Right lobe of liver (tissue), 6 donors: Measurements from ENCODE around the gene HINT1. TPM values are rescaled to one million over a fixed set of nuclear protein-coding genes. Genes with fewer than 3 reads are reported as not detected.

ENCODE experiments used
- ATAC-seq, 4 donors: fragments of 200-7000 bp; cut with Tn5 transposase; one replicate each; pipeline ENCODE4 v1.9.1; 2020; ENCODE audit warnings: mild to moderate bottlenecking in 4 of 4, moderate library complexity in 4 of 4
- DNase-seq, 3 donors: peaks; one replicate each; pipeline ENCODE4 v3.0.0-alpha.2; 2020
- H3K27ac ChIP-seq, 3 donors: fragments of 200-600 bp; one replicate each; pipeline ENCODE4 v1.8.0; 2022
- H3K27me3 ChIP-seq, 2 donors: fragments of 200-600 bp; one replicate each; pipeline ENCODE4 v1.8.0; 2022
- H3K36me3 ChIP-seq, 4 donors: fragments of 200-600 bp; sonication (generic) in 1 of 4; one replicate each; pipeline versions ENCODE4 v1.5.1 to v1.8.0; 2017 to 2022; ENCODE audit warnings: control low read depth in 1 of 4
- H3K4me1 ChIP-seq, 4 donors: fragments of 200-600 bp; sonication (generic) in 1 of 4; one replicate each; pipeline versions ENCODE4 v1.5.1 to v1.8.0; 2017 to 2022; ENCODE audit warnings: control low read depth in 1 of 4
- H3K4me3 ChIP-seq, 3 donors: fragments of 200-600 bp; one replicate each; pipeline ENCODE4 v1.8.0; 2022
- H3K9me3 ChIP-seq, 4 donors: fragments of 200-600 bp; sonication (generic) in 1 of 4; one replicate each; pipeline versions ENCODE4 v1.5.1 to v1.8.0; 2017 to 2022; ENCODE audit warnings: control low read depth in 1 of 4
- POLR2A ChIP-seq: fragments of 450-650 bp; IDR thresholded peaks from one replicate; pipeline ENCODE4 v1.6.1; 2017; ENCODE audit warnings: antibody characterized with exemption, mild to moderate bottlenecking
- WGBS: methylation state at CpG from one replicate; pipeline ENCODE4 v1.1.6; 2018; ENCODE audit warnings: low coverage, low lambda C conversion rate; ENCODE audit not compliant: insufficient coverage; ENCODE audit errors: missing lambda C conversion rate; 5-methylcytosine and 5-hydroxymethylcytosine counted together
- intact Hi-C, 2 donors: fragments of 100-400 bp; cut with DNase I; formaldehyde crosslinking; loops; one replicate each; pipeline versions ENCODE4 v1.11.2 to v1.14.1; 2022
- total RNA-seq, 6 experiments: library from RNA; depleted of rRNA in 2 of 6; stranded (reverse); fragments of >200 nt in 2 of 6; fragmentation: NEBNext Ultra II Directional in 3 of 6; extraction: Animal tissue kit (Norgen Biotek cat#: 25700) in 3 of 6; gene quantifications; one replicate each; pipeline versions ENCODE4 v1.1.0 to v1.2.4, GENCODE V29; 2016 to 2023
- TF ChIP-seq, protein P1 (sequence below), 4 donors: fragments of 200-600 bp in 3 of 4; fragments of 450-650 bp in 1 of 4; IDR thresholded peaks; one replicate each; pipeline versions ENCODE4 v1.5.1 to v1.8.0; 2016 to 2022; ENCODE audit warnings: antibody characterized with exemption in 4 of 4, mild to moderate bottlenecking in 2 of 4
- donor health status: DM: no; HTN: yes; CAD: no.
- donor health status: DM: no; HTN: no; CAD: no.
- donor health status: DM: no; HTN: no; CAD: no.
- donor health status: DM: no; HTN: yes; CAD: no.
- donor health status: DM: no; HTN: yes; CAD: no.

Gene HINT1
- total RNA-seq, 6 experiments from 2014 or later, result 145 to 246 (median 196) TPM

DNA sequence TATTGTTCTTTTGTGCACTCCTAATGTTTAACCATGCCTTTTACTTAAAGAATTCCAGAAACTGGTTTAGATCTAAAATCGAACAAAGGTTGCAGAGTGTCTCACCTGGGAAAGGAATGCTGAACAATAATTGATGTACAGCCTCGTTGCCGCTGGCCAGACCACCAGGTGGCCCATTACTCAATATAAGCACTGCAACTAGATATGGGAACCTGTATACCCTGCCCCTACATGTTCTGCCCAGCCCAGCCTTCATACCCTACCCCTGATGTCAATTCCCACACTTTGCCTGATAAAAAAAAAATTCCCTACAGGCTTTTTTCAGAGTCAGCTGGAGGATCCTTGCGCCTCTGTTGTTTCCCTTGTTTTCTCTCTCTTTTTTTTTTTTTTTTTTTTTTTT is 13.8 kb downstream of the HINT1 start:
- ATAC-seq, result no peak
- Histone ChIP-seq H3K4me3 (no peak overlapping the region), H3K4me1 (no peaks in the 10 kb centered on the region), H3K27me3 (no peaks in the 10 kb centered on the region), H3K36me3 (no peaks in the 10 kb centered on the region), H3K27ac (no peak overlapping the region), H3K9me3 (no peaks in the 10 kb centered on the region)
- DNase-seq, result no peak
- TF ChIP-seq, protein P1, sequence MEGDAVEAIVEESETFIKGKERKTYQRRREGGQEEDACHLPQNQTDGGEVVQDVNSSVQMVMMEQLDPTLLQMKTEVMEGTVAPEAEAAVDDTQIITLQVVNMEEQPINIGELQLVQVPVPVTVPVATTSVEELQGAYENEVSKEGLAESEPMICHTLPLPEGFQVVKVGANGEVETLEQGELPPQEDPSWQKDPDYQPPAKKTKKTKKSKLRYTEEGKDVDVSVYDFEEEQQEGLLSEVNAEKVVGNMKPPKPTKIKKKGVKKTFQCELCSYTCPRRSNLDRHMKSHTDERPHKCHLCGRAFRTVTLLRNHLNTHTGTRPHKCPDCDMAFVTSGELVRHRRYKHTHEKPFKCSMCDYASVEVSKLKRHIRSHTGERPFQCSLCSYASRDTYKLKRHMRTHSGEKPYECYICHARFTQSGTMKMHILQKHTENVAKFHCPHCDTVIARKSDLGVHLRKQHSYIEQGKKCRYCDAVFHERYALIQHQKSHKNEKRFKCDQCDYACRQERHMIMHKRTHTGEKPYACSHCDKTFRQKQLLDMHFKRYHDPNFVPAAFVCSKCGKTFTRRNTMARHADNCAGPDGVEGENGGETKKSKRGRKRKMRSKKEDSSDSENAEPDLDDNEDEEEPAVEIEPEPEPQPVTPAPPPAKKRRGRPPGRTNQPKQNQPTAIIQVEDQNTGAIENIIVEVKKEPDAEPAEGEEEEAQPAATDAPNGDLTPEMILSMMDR (IDR thresholded peaks at IDR 0.05), result no peak
- no peak for TF ChIP-seq POLR2A
- WGBS, result 70% methylated on average over 3 of the region's 4 CpGs
- intact Hi-C loops, result no loop called here

DNA sequence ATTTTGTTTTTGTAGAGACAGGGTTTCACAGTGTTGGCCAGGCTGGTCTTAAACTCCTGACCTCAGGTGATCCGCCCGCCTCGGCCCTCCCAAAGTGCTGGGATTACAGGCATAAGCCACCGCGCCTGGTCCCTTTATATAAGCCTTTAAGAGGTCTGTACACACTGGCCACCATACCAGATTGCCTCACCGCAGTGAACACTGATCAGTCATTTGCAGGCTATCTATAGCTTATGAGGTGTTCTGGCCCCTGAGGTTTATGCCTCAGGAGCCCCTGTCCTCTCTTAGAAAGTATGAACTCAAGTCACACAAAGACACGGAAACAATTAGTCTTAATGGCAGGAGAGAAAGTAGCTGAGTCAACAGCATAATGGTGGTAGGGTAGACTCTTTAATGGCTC is 14.6 kb downstream of the HINT1 start:
- WGBS, result 90% methylated on average over 6 of the region's 7 CpGs
- no peak for ATAC-seq
- intact Hi-C loops, result no loop called here

DNA sequence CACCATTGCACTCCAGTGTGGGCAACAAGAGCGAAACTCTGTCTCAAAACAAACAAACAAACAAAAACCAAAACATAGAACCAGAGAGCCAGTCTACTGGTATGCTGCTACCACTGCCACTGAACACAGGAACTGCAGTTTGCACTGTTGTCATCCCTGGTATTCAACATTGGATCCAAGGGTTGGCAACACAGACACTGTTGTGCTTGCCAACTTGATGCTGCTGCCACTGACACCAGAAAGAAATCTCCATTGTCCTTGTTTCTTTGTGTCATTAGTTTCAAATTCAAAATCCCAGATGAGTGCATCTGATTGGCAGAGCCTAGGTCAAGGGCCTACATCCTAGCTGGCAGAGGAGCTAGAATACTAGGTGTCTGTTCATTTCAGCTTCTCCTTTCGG is 16.2 kb downstream of the HINT1 start:
- no peaks in the 10 kb centered on the region for H3K27me3 ChIP-seq
- no peaks in the 10 kb centered on the region for H3K9me3 ChIP-seq
- no peak overlapping the region for H3K27ac ChIP-seq
- WGBS, result 100% methylated on average over 1 of the region's 2 CpGs
- ATAC-seq, result no peak
- H3K36me3 ChIP-seq, result no peaks in the 10 kb centered on the region
- intact Hi-C loops, result no loop called here
- H3K4me1 ChIP-seq, result no peaks in the 10 kb centered on the region
- H3K4me3 ChIP-seq, result no peak overlapping the region
- no peak for DNase-seq
- TF ChIP-seq, protein P1 (IDR thresholded peaks at IDR 0.05), result no peak
- no peak for TF ChIP-seq POLR2A

More for the DNA sequence above, 14.6 kb downstream of the HINT1 start:
- no peak overlapping the region for H3K4me3 ChIP-seq
- no peak for TF ChIP-seq POLR2A
- TF ChIP-seq, protein P1 (IDR thresholded peaks at IDR 0.05), result no peak
- H3K4me1 ChIP-seq, result no peaks in the 10 kb centered on the region
- H3K27ac ChIP-seq, result no peak overlapping the region
- H3K9me3 ChIP-seq, result no peaks in the 10 kb centered on the region
- H3K27me3 ChIP-seq, result no peaks in the 10 kb centered on the region
- no peak for DNase-seq
- H3K36me3 ChIP-seq, result no peaks in the 10 kb centered on the region

DNA sequence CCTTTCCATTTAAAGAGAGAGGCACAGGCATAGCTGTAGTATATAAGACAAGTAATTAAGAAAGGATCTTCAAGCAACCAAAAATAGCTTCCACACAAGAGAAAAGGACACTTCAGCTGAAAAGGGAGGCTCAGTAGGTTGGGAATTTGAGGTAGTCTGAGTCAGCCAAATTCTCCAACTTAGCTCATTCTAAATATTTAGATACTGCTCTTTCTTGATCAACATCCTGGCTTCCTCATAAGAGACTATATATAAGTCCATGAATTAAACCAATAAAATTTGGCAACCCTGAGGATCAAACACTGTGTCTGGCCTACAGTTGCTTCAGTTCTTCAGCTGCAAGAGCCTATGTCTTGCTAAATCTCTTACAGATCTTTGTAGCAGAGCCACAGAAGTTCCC is 17.8 kb downstream of the HINT1 start:
- H3K4me3 ChIP-seq, result no peak overlapping the region
- H3K27ac ChIP-seq, result no peak overlapping the region
- H3K36me3 ChIP-seq, result no peaks in the 10 kb centered on the region
- no peak for DNase-seq
- intact Hi-C loops, result no loop called here
- no peaks in the 10 kb centered on the region for H3K9me3 ChIP-seq
- ATAC-seq, result no peak
- H3K27me3 ChIP-seq, result no peaks in the 10 kb centered on the region
- H3K4me1 ChIP-seq, result no peaks in the 10 kb centered on the region
- no peak for TF ChIP-seq POLR2A
- TF ChIP-seq, protein P1 (IDR thresholded peaks at IDR 0.05), result no peak

DNA sequence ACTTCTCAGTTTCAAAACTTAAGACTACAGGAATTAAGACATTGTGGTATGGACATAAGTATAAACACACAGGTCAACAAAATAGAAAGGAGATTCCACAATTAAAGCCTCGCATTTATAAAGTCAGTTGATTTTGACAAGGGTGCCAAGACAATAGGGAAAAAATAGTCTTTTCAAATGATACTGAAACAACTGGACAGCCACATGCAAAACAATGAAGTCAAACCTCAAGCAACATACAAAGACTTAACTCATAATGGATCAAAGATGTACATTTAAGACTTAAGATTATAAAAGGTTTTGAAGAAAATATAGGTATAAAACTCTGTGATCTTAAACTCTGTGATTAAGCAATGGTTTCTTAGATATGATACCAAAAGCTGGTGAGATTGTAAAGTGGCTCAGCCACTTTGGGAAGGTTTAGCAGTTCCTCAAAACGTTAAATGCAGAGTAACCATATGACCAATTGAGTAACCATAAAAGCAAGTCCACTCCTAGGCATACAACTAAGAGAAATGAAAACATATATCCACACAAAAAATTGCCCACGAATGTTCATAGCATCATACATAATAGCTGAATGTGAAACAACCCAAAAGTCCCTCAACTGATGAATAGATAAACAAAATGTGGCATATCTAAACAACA is 22.0 kb downstream of the HINT1 start:
- ATAC-seq, result no peak
- H3K4me3 ChIP-seq, result no peak overlapping the region
- H3K4me1 ChIP-seq, result no peaks in the 10 kb centered on the region
- H3K27ac ChIP-seq, result no peak overlapping the region
- WGBS, result 44% methylated on average over 3 of the region's 3 CpGs
- DNase-seq, result no peak
- intact Hi-C loops, result no loop called here
- H3K9me3 ChIP-seq, result no peaks in the 10 kb centered on the region
- TF ChIP-seq POLR2A, result no peak
- TF ChIP-seq, protein P1 (IDR thresholded peaks at IDR 0.05), result no peak
- no peaks in the 10 kb centered on the region for H3K27me3 ChIP-seq
- no peaks in the 10 kb centered on the region for H3K36me3 ChIP-seq
